ENCODE data around the gene RTN4. TPM values are rescaled to one million over a fixed set of nuclear protein-coding genes. Genes with fewer than 3 reads are reported as not detected.

Gene RTN4
- total RNA-seq, 4 donors from 2014 or later: 95.8 to 179 (median 129) TPM

GRCh38 chr2:54981385-54981784 lies 68.9 kb downstream of the RTN4 start:
- Histone ChIP-seq H3K27ac (peak overlapping the region in 2 of 4 donors; percentile 81 to 82), H3K27me3 (no peaks in the 10 kb centered on the region), H3K4me3 (no peak overlapping the region), H3K9me3 (no peaks in the 10 kb centered on the region), H3K4me1 (peaks cover 31 to 100% (median 41%) of the 10 kb centered on the region in 3 donors), H3K36me3 (peaks cover 0 to 44% (median 2%) of the 10 kb centered on the region in 3 donors)
- intact Hi-C loops (cut with DNase I): no loop called here
- WGBS, 2 donors: 71 to 73% methylated on average over 2 of the region's 2 CpGs
- DNase-seq: no peak
- TF ChIP-seq CTCF (IDR thresholded peaks at IDR 0.05): no peak

- intact Hi-C loops (cut with DNase I): no loop called here
- DNase-seq: no peak
- peaks cover 0 to 25% (median 0%) of the 10 kb centered on the region in 3 donors for H3K36me3 ChIP-seq
- TF ChIP-seq CTCF (IDR thresholded peaks at IDR 0.05) (no peak), POLR2A (IDR thresholded peaks at IDR 0.05) (no peak)
- WGBS, 2 donors: 26 to 41% methylated on average over 4 of the region's 4 CpGs
- H3K27me3 ChIP-seq: no peaks in the 10 kb centered on the region
- H3K27ac ChIP-seq: peak overlapping the region; percentile 40 to 82 (median 70)
- H3K9me3 ChIP-seq: no peaks in the 10 kb centered on the region
- peaks cover 31 to 96% (median 43%) of the 10 kb centered on the region in 3 donors for H3K4me1 ChIP-seq
- H3K4me3 ChIP-seq: no peak overlapping the region
These were observed 70.8 kb downstream of the RTN4 start for GRCh38 chr2:54979321-54980044.

GRCh38 chr2:54977149-54977548 lies 73.1 kb downstream of the RTN4 start:
- intact Hi-C loops (cut with DNase I): no loop called here
- Histone ChIP-seq H3K36me3 (peaks cover 0 to 26% (median 0%) of the 10 kb centered on the region in 3 donors), H3K4me1 (peaks cover 25 to 96% (median 42%) of the 10 kb centered on the region in 3 donors), H3K27ac (peak overlapping the region in 3 of 4 donors; percentile 2 to 82 (median 10)), H3K27me3 (no peaks in the 10 kb centered on the region), H3K4me3 (no peak overlapping the region), H3K9me3 (no peaks in the 10 kb centered on the region)
- 47 to 76% methylated on average over 2 of the region's 2 CpGs for WGBS, 2 donors
- DNase-seq: no peak
- no peak for TF ChIP-seq POLR2A (IDR thresholded peaks at IDR 0.05)

GRCh38 chr2:54975598-54976492 lies 74.4 kb downstream of the RTN4 start:
- no peak for TF ChIP-seq CTCF (IDR thresholded peaks at IDR 0.05)
- no peak for TF ChIP-seq POLR2A (IDR thresholded peaks at IDR 0.05)
- Histone ChIP-seq H3K9me3 (no peaks in the 10 kb centered on the region), H3K27me3 (no peaks in the 10 kb centered on the region), H3K4me1 (peaks cover 17 to 88% (median 38%) of the 10 kb centered on the region in 3 donors), H3K27ac (peak overlapping the region in 2 of 4 donors; percentile 14 to 48), H3K36me3 (peaks cover 0 to 33% (median 0%) of the 10 kb centered on the region in 3 donors), H3K4me3 (no peak overlapping the region)
- intact Hi-C loops (cut with DNase I): no loop called here
- 68 to 80% methylated on average over 4 of the region's 4 CpGs for WGBS, 2 donors
- no peak for DNase-seq

GRCh38 chr2:54975175-54975574 lies 75.1 kb downstream of the RTN4 start:
- Histone ChIP-seq H3K27me3 (no peaks in the 10 kb centered on the region), H3K36me3 (peaks cover 0 to 39% (median 0%) of the 10 kb centered on the region in 3 donors), H3K27ac (no peak overlapping the region), H3K9me3 (no peaks in the 10 kb centered on the region), H3K4me3 (no peak overlapping the region), H3K4me1 (peaks cover 11 to 81% (median 33%) of the 10 kb centered on the region in 3 donors)
- DNase-seq: no peak
- TF ChIP-seq POLR2A (IDR thresholded peaks at IDR 0.05) (no peak), CTCF (IDR thresholded peaks at IDR 0.05) (no peak)
- WGBS, 2 donors: 94 to 98% methylated on average over 2 of the region's 2 CpGs
- intact Hi-C loops (cut with DNase I): no loop called here
